Thyroid gland (tissue), 4 donors: ENCODE data around the gene UBXN10.

Source experiments
- POLR2A ChIP-seq, 2 donors: fragments of 450-650 bp; IDR thresholded peaks; one replicate each; pipeline ENCODE4 v1.6.1; 2017; ENCODE audit warnings: antibody characterized with exemption in 2 of 2, mild to moderate bottlenecking in 2 of 2, moderate library complexity in 1 of 2
- TF ChIP-seq, protein P1 (sequence below), 6 experiments: fragments of 200-600 bp in 3 of 6; fragments of 450-650 bp in 3 of 6; sonication (generic) in 3 of 6; IDR thresholded peaks; one replicate each; pipeline ENCODE4 v1.5.1; 2016 to 2019; ENCODE audit warnings: antibody characterized with exemption in 6 of 6, mild to moderate bottlenecking in 2 of 6, inconsistent platforms in 1 of 6, moderate library complexity in 1 of 6

DNA sequence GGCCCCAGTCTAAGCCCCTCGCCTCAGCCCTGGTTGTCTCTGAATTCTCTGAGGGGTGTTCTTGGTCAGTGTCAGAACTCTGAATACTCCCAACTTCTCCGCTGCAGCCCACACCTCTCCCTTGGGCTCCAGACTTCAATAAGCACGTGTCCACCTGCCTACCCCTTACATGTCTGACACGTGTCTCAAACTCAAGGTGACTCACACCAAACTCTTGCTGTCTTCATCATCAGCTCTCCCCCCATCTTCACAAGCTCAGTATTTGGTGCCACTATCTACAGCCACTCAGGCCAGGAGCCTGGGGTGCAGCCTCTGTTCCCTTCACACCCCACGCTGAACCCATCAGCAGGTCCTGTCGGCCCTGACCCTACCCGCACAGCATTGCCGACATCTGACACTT is 18.8 kb upstream of the UBXN10 start:
- no peak for TF ChIP-seq POLR2A (IDR thresholded peaks at IDR 0.05)
- TF ChIP-seq, protein P1, sequence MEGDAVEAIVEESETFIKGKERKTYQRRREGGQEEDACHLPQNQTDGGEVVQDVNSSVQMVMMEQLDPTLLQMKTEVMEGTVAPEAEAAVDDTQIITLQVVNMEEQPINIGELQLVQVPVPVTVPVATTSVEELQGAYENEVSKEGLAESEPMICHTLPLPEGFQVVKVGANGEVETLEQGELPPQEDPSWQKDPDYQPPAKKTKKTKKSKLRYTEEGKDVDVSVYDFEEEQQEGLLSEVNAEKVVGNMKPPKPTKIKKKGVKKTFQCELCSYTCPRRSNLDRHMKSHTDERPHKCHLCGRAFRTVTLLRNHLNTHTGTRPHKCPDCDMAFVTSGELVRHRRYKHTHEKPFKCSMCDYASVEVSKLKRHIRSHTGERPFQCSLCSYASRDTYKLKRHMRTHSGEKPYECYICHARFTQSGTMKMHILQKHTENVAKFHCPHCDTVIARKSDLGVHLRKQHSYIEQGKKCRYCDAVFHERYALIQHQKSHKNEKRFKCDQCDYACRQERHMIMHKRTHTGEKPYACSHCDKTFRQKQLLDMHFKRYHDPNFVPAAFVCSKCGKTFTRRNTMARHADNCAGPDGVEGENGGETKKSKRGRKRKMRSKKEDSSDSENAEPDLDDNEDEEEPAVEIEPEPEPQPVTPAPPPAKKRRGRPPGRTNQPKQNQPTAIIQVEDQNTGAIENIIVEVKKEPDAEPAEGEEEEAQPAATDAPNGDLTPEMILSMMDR (IDR thresholded peaks at IDR 0.05): no peak
